ENCODE data around the gene GALNT10. TPM values are rescaled to one million over a fixed set of nuclear protein-coding genes. Genes with fewer than 3 reads are reported as not detected.

Gene GALNT10
- total and polyA plus RNA-seq, 10 of the 15 experiments (the other 5 are each of a cell fraction or from before 2014, with no cell fraction given) = 3.9 to 35.4 (median 15.5) TPM

GRCh38 chr5:154377754-154378533, 187.4 kb downstream of the GALNT10 start:
- Histone ChIP-seq H3K9ac (ENCODE audit: control insufficient read depth, insufficient read depth, low read length) (no peak overlapping the region), H3K27me3 (replicated peaks in 1 of 2; ENCODE audit: control insufficient read depth in 2 of 2, insufficient read depth in 2 of 2, low read length in 1 of 2) (no peaks in the 10 kb centered on the region), H3K36me3 (ENCODE audit: control insufficient read depth in 2 of 2, insufficient read depth in 2 of 2, low read length in 1 of 2) (peaks cover 11 to 12% of the 10 kb centered on the region in 2 experiments; a peak in 3 of 4 replicates), H4K20me1 (ENCODE audit: control insufficient read depth, insufficient read depth) (no peaks in the 10 kb centered on the region), H3K27ac (ENCODE audit: control insufficient read depth, insufficient read depth) (no peak overlapping the region), H3K4me3 (no peak overlapping the region), H3K4me1 (ENCODE audit: control insufficient read depth, insufficient read depth, low read length) (no peaks in the 10 kb centered on the region), H3K79me2 (ENCODE audit: control insufficient read depth, insufficient read depth, low read length) (no peaks in the 10 kb centered on the region), H2AFZ (ENCODE audit: control insufficient read depth, low read depth, low read length) (no peak overlapping the region), H3K4me2 (ENCODE audit: control insufficient read depth, insufficient read depth) (no peak overlapping the region), H3K9me3 (replicated peaks; ENCODE audit: control insufficient read depth, insufficient read depth, low read length) (no peaks in the 10 kb centered on the region; the same call in 1 of the 3 replicates)
- in situ Hi-C loops (cut with MboI) (no loop called here), intact Hi-C loops (cut with micrococcal nuclease; ENCODE audit: unreplicated experiment) (no loop called here)
- ATAC-seq (no peak), DNase-seq (ENCODE audit: low read depth, low spot score) (no peak), FAIRE-seq (no peak)
- 51% methylated on average over 4 of the region's 4 CpGs for WGBS (ENCODE audit: insufficient coverage, insufficient replicate concordance, low lambda C conversion rate, missing lambda C conversion rate)
- ChIA-PET CTCF (interaction anchor here (0.8 to 1.5 kb wide), 2 partner anchors 10 to 27 kb away, joined by 3 to 4 read pairs; no protein-coding TSS in a partner anchor), RAD21 (ENCODE audit: unreplicated experiment) (no interaction called here), POLR2A (interaction anchor here (0.6 kb wide), 1 partner anchor 40 kb away, joined by 3 read pairs; no protein-coding TSS in a partner anchor), SMC1A (ENCODE audit: uncharacterized antibody, unreplicated experiment) (interaction anchor here (1.5 kb wide), 1 partner anchor 32 kb away, joined by 4 read pairs; no protein-coding TSS in a partner anchor)
- TF ChIP-seq CREM (IDR thresholded peaks at IDR 0.05; ENCODE audit: low read depth) = no peak
- TF ChIP-seq JUNB (IDR thresholded peaks at IDR 0.05) = peak; percentile 37
- no TSS peak for BruUV-seq (replicated peaks)

DNA sequence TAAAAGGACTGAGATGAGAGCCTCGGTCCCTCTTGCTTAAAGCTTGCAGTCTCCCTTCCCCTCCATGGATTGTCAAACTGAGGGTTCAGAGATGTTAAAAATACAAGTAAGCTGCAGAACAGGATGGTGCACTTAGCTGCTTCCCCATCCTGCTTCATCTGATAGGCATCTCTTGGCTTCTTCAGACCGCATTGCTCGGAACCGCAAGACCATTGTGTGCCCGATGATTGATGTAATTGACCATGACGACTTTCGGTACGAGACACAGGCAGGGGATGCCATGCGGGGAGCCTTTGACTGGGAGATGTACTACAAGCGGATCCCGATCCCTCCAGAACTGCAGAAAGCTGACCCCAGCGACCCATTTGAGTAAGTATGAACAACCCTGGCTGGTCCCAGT, 189.7 kb downstream of the GALNT10 start:
- ChIA-PET POLR2A (interaction anchor here (0.5 to 0.6 kb wide), 2 partner anchors 14 to 219 kb away, joined by 3 to 4 read pairs; no protein-coding TSS in a partner anchor), RAD21 (ENCODE audit: unreplicated experiment) (no interaction called here), CTCF (interaction anchor here (0.5 to 1.3 kb wide), 2 partner anchors 55 to 145 kb away, joined by 3 read pairs; no protein-coding TSS in a partner anchor), SMC1A (ENCODE audit: uncharacterized antibody, unreplicated experiment) (interaction anchor here (1.4 kb wide), 1 partner anchor 308 kb away, joined by 3 read pairs; no protein-coding TSS in a partner anchor)
- no peak overlapping the region for H3K4me2 ChIP-seq (ENCODE audit: control insufficient read depth, insufficient read depth)
- peaks cover 11 to 12% of the 10 kb centered on the region in 2 experiments; a peak in 3 of 4 replicates for H3K36me3 ChIP-seq (ENCODE audit: control insufficient read depth in 2 of 2, insufficient read depth in 2 of 2, low read length in 1 of 2)
- H3K9ac ChIP-seq (ENCODE audit: control insufficient read depth, insufficient read depth, low read length) = no peak overlapping the region
- TF ChIP-seq GABPA (IDR thresholded peaks at IDR 0.05; ENCODE audit: low read depth) (no peak), SREBF1 (IDR thresholded peaks at IDR 0.05; ENCODE audit: low read length) (no peak), NRF1 (conservative IDR thresholded peaks at IDR 0.05; ENCODE audit: low read depth, low read length) (no peak), BMI1 (IDR thresholded peaks at IDR 0.05; ENCODE audit: borderline replicate concordance) (no peak), CBX3 (IDR thresholded peaks at IDR 0.05; ENCODE audit: borderline replicate concordance, low read depth) (no peak), PRDM15 (CRISPR knock-in tag; IDR thresholded peaks at IDR 0.05) (no peak), HSF1 (IDR thresholded peaks at IDR 0.05; ENCODE audit: low read depth, low read length) (no peak), CHD2 (IDR thresholded peaks at IDR 0.05; ENCODE audit: borderline replicate concordance, low read depth, low read length) (no peak)
- H3K4me3 ChIP-seq = no peak overlapping the region
- in situ Hi-C loops (cut with MboI) = no loop called here
- no peak overlapping the region for H2AFZ ChIP-seq (ENCODE audit: control insufficient read depth, low read depth, low read length)
- peaks cover 12% of the 10 kb centered on the region for H3K4me1 ChIP-seq (ENCODE audit: control insufficient read depth, insufficient read depth, low read length)
- no TSS peak for BruUV-seq (replicated peaks)
- H4K20me1 ChIP-seq (ENCODE audit: control insufficient read depth, insufficient read depth) = no peaks in the 10 kb centered on the region
- H3K27me3 ChIP-seq (replicated peaks in 1 of 2; ENCODE audit: control insufficient read depth in 2 of 2, insufficient read depth in 2 of 2, low read length in 1 of 2) = no peaks in the 10 kb centered on the region
- H3K9me3 ChIP-seq (replicated peaks; ENCODE audit: control insufficient read depth, insufficient read depth, low read length) = peaks cover 6% of the 10 kb centered on the region
- ATAC-seq (no peak), DNase-seq (ENCODE audit: low read depth, low spot score) (no peak), FAIRE-seq (no peak)
- WGBS (ENCODE audit: insufficient coverage, insufficient replicate concordance, low lambda C conversion rate, missing lambda C conversion rate) = 92% methylated on average over 12 of the region's 12 CpGs
- intact Hi-C loops (cut with micrococcal nuclease; ENCODE audit: unreplicated experiment) = loop anchor here (5.0 kb wide), 1 partner anchor 143 kb away; no protein-coding TSS in a partner anchor
- H3K79me2 ChIP-seq (ENCODE audit: control insufficient read depth, insufficient read depth, low read length) = no peaks in the 10 kb centered on the region
- H3K27ac ChIP-seq (ENCODE audit: control insufficient read depth, insufficient read depth) = no peak overlapping the region
